HL-60 (cell line): ENCODE results near the gene TMEM240.
"Not testable (repeated sequence)": the region's sequence is repeated elsewhere in the genome, so short reads cannot be mapped to it uniquely, and the experiment has no call there.

ENCODE experiments used
- DNase-seq, 2 experiments: peaks; one replicate each; pipeline ENCODE4 v3.0.0-alpha.2; 2010 to 2020; ENCODE audit warnings: low read depth in 1 of 2, low spot score in 1 of 2
- H3K27ac ChIP-seq: fragments of 250-450 bp; sonication (Bioruptor Pico); replicated peaks from 2 replicates; pipeline ENCODE4 v1.5.1; 2020; ENCODE audit warnings: mild to moderate bottlenecking, moderate library complexity
- H3K27me3 ChIP-seq: fragments of 250-450 bp; sonication (Bioruptor Pico); 2 replicates; pipeline ENCODE4 v1.5.1; 2021; ENCODE audit warnings: mild to moderate bottlenecking, moderate library complexity; ENCODE audit not compliant: insufficient read depth, poor library complexity, severe bottlenecking
- H3K4me3 ChIP-seq: replicated peaks from 2 replicates; pipeline ENCODE4 v1.5.1; 2011; ENCODE audit warnings: mild to moderate bottlenecking, control low read depth, low read length; ENCODE audit not compliant: insufficient read depth
- GABPA ChIP-seq: IDR thresholded peaks from 2 replicates; pipeline ENCODE4 v1.6.1; 2012; ENCODE audit warnings: low read depth
- POLR2AphosphoS5 ChIP-seq: IDR thresholded peaks from 2 replicates; pipeline ENCODE4 v1.6.1; 2012; ENCODE audit warnings: low read depth
- SPI1 ChIP-seq: IDR thresholded peaks from 2 replicates; pipeline ENCODE4 v1.6.1; 2012; ENCODE audit warnings: low read depth, mild to moderate bottlenecking, borderline replicate concordance
- TF ChIP-seq, protein P1 (sequence below): IDR thresholded peaks from one replicate; pipeline ENCODE4 v1.5.1; 2011; ENCODE audit warnings: low read length, control low read depth, inconsistent platforms; ENCODE audit not compliant: insufficient read depth
- TF ChIP-seq, protein P2 (sequence below): IDR thresholded peaks from 2 replicates; pipeline ENCODE4 v1.6.1; 2012; ENCODE audit warnings: low read depth; ENCODE audit not compliant: insufficient replicate concordance

Gene TMEM240

DNA sequence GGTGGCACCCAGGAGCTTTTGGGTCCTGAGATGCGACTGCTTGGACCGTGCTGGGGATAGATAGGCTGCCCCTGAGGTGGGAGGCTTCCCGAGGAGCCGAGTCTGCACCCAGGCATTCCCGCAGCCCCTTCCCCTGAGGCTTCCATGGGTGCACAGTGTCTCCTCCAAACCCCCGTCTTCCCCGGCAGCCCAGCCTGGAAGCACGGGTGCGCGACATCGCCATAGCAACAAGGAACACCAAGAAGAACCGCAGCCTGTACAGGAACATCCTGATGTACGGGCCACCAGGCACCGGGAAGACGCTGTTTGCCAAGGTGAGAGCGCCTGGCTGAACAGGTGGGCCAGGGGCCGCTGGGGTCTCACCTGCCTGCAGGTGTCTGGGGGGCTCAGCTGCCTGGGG is 16.8 kb downstream of the TMEM240 start:
- DNase-seq, result not testable (repeated sequence)

DNA sequence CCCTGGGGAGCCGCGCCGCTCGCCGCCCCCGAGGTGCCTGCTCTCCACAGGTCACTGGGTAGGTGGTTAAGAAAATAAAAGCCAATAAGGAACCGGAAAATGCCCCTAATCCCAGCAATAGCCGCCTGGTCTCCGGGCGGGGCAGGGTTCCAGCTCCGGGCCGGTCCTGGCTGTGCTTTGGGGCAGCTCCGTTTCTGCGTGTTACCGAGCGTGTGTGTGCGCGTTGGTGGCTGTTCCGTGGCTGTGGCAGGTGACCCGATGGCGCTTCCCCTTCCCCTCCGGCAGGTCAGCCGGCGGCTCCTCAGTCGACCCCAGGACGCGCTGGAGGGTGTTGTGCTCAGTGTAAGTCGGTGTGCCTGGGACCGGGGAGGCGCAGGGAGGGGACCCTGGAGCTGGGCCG is 17.2 kb downstream of the TMEM240 start:
- not testable (repeated sequence) for DNase-seq, H3K27ac ChIP-seq, H3K4me3 ChIP-seq, H3K27me3 ChIP-seq

More for the DNA sequence above, 16.8 kb downstream of the TMEM240 start:
- not testable (repeated sequence) for H3K27ac ChIP-seq, H3K27me3 ChIP-seq, H3K4me3 ChIP-seq

DNA sequence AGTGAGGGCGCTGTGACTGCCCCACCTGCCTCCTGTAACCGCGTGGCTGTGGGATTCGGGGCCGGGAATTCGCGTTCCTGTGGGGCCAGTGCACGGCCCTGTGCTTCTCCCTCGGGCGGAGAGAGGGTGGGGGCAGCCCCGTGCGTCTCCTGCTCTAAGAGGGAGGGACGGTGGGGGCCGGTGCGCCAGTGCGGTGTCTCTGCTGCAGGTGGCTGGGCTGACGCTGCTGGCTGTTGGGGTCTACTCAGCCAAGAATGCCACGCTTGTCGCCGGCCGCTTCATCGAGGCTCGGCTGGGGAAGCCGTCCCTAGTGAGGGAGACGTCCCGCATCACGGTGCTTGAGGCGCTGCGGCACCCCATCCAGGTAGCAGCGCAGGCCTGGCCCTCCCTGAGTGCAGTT is 17.9 kb downstream of the TMEM240 start:
- not testable (repeated sequence) for H3K27ac ChIP-seq, DNase-seq, H3K4me3 ChIP-seq, H3K27me3 ChIP-seq

DNA sequence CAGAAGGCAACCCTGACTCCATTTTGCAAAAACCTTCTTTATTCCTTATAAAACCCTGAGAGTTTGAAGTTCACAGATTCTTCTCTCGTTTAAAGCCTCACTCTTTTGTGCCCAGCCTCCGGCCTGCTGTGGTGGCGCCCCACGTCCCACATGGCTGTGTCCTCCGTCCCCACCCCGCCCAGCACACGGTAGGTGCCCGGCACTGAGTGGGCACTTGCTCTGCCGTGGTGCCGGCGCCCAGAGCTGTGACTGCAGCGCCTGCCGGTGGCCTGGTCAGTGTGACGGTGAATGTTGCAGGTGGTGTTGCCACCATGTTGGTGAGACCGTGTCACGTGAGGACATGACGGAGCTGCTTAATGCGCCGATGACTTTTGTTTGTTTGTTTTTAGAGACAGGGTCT is 19.1 kb downstream of the TMEM240 start:
- no peak for DNase-seq
- Histone ChIP-seq H3K27me3 (no peaks in the 10 kb centered on the region), H3K27ac (no peak overlapping the region), H3K4me3 (no peak overlapping the region)
- no peak for TF ChIP-seq GABPA
- no peak for TF ChIP-seq POLR2AphosphoS5
- no peak for TF ChIP-seq SPI1
- TF ChIP-seq, protein P1, sequence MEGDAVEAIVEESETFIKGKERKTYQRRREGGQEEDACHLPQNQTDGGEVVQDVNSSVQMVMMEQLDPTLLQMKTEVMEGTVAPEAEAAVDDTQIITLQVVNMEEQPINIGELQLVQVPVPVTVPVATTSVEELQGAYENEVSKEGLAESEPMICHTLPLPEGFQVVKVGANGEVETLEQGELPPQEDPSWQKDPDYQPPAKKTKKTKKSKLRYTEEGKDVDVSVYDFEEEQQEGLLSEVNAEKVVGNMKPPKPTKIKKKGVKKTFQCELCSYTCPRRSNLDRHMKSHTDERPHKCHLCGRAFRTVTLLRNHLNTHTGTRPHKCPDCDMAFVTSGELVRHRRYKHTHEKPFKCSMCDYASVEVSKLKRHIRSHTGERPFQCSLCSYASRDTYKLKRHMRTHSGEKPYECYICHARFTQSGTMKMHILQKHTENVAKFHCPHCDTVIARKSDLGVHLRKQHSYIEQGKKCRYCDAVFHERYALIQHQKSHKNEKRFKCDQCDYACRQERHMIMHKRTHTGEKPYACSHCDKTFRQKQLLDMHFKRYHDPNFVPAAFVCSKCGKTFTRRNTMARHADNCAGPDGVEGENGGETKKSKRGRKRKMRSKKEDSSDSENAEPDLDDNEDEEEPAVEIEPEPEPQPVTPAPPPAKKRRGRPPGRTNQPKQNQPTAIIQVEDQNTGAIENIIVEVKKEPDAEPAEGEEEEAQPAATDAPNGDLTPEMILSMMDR, result no peak

DNA sequence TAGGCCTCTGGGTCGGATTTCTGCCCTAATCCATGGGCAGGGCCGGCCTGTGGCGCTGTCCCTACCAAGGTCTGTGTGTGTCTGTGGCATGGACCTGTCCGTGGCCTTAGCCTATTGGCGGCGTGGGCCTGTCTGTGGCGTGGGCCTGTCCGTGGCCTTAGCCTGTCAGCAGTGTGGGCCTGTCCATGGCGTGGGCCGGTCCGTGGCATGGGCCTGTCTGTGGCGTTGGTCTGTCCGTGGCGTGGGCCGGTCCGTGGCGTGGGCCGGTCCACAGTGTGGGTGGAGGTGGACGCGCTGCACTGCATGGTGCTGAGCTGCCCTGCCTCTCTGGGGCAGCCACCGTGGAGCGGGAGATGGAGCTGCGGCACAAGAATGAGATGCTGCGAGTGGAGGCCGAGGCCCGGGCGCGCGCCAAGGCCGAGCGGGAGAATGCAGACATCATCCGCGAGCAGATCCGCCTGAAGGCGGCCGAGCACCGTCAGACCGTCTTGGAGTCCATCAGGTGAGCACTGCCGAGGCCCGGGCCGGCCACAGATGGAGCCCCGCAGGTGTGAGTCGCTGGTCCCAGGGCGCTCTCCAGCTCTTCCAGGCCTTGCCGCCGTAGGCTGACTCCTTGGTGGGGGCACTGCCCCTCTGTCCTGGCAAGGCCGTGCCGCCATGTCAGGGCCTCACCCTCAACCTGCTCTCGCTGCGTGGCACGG is 20.5 kb downstream of the TMEM240 start:
- H3K27ac ChIP-seq, H3K4me3 ChIP-seq, H3K27me3 ChIP-seq, DNase-seq: not testable (repeated sequence)

DNA sequence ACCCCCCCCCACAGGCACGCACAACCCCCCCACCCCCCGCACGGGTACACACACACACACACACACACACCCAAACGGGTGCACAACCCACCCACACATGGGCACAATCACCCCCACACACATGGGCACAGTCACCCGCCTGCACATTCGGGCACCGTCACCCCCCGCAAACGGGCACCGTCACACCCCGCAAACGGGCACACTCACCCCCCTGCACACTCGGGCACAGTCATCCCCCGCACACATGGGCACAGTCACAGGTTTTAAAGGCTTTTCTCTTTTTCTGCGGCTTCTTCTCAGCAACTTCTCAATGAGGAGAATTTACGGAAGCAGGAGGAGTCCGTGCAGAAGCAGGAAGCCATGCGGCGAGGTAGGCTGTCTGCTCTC is 21.8 kb downstream of the TMEM240 start:
- peak in 1 of 2 experiments; percentile 56 for DNase-seq
- H3K27ac ChIP-seq, result peak overlapping the region; percentile 56
- H3K27me3 ChIP-seq, H3K4me3 ChIP-seq: not testable (repeated sequence)

DNA sequence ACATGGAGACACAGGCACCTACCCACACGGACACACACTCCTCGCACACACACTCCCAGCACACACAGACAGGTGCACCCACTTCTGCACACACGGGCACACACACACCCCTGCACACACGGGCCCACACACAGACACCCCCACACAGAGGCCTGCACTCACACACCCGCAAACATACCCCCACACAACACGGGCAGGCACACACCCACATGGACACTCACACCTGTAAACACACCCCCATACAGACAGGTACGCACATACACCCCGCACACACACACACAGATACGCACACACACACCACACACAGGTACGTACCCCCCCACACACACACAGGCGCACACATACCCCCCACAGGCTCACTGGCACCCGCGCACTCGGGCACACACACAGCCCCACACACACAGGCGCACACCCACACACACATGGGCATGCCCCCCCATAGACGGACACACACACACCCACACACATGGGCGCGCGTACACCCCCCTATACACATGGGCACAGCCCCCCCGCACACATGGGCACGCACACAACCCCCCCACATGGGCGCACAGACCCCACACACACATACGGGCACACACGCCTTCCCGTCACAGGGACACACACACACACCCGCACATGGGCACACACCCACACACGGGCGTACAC is 22.3 kb downstream of the TMEM240 start:
- H3K27me3 ChIP-seq, result no peaks in the 10 kb centered on the region
- DNase-seq, result no peak
- TF ChIP-seq, protein P1, result no peak
- TF ChIP-seq POLR2AphosphoS5 (no peak), GABPA (no peak), SPI1 (no peak)
- TF ChIP-seq, protein P2, sequence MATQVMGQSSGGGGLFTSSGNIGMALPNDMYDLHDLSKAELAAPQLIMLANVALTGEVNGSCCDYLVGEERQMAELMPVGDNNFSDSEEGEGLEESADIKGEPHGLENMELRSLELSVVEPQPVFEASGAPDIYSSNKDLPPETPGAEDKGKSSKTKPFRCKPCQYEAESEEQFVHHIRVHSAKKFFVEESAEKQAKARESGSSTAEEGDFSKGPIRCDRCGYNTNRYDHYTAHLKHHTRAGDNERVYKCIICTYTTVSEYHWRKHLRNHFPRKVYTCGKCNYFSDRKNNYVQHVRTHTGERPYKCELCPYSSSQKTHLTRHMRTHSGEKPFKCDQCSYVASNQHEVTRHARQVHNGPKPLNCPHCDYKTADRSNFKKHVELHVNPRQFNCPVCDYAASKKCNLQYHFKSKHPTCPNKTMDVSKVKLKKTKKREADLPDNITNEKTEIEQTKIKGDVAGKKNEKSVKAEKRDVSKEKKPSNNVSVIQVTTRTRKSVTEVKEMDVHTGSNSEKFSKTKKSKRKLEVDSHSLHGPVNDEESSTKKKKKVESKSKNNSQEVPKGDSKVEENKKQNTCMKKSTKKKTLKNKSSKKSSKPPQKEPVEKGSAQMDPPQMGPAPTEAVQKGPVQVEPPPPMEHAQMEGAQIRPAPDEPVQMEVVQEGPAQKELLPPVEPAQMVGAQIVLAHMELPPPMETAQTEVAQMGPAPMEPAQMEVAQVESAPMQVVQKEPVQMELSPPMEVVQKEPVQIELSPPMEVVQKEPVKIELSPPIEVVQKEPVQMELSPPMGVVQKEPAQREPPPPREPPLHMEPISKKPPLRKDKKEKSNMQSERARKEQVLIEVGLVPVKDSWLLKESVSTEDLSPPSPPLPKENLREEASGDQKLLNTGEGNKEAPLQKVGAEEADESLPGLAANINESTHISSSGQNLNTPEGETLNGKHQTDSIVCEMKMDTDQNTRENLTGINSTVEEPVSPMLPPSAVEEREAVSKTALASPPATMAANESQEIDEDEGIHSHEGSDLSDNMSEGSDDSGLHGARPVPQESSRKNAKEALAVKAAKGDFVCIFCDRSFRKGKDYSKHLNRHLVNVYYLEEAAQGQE, result no peak
- H3K4me3 ChIP-seq, result no peak overlapping the region
- peak overlapping the region; percentile 14; the same call in 1 of the 2 replicates for H3K27ac ChIP-seq

DNA sequence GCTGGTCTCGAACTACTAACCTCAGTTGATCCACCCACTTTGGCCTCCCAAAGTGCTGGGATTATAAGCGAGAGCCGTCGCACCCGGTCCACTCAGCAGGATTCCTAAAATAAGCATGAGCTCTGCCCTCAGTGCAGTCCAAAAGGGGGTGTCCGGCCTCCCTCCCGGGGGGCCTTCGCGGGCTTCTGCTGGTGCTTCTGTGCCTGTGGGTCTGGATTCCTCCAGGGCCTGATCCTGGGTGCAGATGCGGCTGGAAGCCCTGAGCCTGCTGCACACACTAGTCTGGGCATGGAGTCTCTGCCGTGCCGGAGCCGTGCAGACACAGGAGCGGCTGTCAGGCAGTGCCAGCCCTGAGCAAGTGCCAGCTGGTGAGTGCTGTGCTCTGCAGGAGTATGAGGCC is 23.5 kb downstream of the TMEM240 start:
- H3K4me3 ChIP-seq, H3K27ac ChIP-seq, DNase-seq, H3K27me3 ChIP-seq: not testable (repeated sequence)

DNA sequence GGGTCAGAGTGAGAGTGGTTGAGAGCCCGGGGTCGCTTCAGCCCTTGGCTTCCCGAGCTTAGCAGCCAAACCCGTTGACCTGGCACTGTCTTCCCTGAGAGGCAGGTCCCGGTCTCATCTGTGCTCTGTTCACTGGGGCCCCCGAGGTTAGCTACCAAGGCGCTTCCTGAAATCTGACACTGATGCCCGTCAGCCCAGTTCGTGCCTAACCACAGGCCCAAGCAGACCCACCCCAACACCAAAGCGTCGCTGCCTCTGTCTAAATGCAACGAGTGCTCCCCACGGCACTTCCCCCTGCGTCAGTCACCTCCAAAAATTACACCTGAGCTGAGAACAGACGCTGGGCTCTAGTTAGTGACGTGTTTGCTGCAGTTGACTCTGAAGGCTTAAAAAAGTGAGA is 26.0 kb downstream of the TMEM240 start:
- not testable (repeated sequence) for H3K4me3 ChIP-seq, H3K27me3 ChIP-seq
- peak in 1 of 2 experiments; percentile 51 for DNase-seq

DNA sequence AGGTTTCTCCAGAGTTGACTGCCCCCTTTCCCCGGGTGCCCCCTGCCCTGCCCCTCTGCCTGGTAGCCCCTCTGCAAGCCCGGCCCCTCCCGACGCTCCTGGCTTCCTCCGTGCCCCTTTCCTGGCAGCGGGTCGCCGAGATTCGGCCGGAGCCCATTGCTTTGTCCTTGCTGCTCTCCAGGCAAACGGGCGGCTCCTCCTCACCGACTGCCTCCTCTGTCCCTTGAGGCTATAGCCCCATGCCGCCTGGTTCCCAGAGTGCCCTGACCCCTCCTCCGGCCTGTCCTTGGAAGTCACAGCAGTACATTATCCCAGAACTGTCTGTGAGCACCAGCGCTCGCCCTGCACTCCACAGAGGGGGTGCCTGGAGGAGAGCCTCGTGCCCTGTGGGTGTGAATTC is 26.7 kb downstream of the TMEM240 start:
- peak overlapping the region; percentile 40 for H3K4me3 ChIP-seq

More for the DNA sequence above, 26.0 kb downstream of the TMEM240 start:
- not testable (repeated sequence) for H3K27ac ChIP-seq

More for the DNA sequence above, 26.7 kb downstream of the TMEM240 start:
- not testable (repeated sequence) for H3K27me3 ChIP-seq, DNase-seq
- peak overlapping the region; percentile 40 for H3K27ac ChIP-seq
